ENCODE data around the gene CLECL1.
"Not testable (repeated sequence)": the region's sequence is repeated elsewhere in the genome, so short reads cannot be mapped to it uniquely, and the experiment has no call there.

Gene CLECL1

GRCh38 chr12:9699269-9699897 lies 33.5 kb downstream of the CLECL1 start:
- Mint-ChIP-seq H3K27me3 (no peaks in the 10 kb centered on the region), H3K9me3 (peaks cover 10% of the 10 kb centered on the region), H3K36me3 (peaks cover 41% of the 10 kb centered on the region), H3K27ac (peak overlapping the region; percentile 81), H3K4me3 (no peak overlapping the region), H3K4me1 (peaks cover 62% of the 10 kb centered on the region)
- ATAC-seq = no peak

DNA sequence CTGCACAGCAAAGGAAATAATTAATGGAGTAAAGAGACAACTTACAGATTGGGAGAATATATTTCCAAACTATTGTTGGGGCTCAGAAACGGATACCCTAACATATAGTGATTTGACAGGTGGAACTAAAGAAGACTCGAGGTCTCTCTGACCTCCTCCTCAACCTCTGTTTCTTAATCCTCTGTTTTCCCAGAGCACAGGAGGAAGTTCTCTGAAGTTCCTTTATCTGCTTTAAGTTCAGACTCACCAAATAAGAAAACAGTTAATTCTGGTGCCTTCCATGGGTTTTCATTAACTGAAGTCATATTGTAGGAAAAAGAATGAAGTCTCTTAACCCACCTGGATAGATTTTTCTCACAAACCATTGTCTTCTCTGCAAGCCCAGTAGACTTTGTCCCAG lies 34.2 kb downstream of the CLECL1 start:
- no peak for ATAC-seq
- Mint-ChIP-seq H3K4me1 (peaks cover 62% of the 10 kb centered on the region), H3K27me3 (no peaks in the 10 kb centered on the region), H3K27ac (peak overlapping the region; percentile 81), H3K4me3 (no peak overlapping the region), H3K9me3 (peaks cover 10% of the 10 kb centered on the region), H3K36me3 (peaks cover 48% of the 10 kb centered on the region)

DNA sequence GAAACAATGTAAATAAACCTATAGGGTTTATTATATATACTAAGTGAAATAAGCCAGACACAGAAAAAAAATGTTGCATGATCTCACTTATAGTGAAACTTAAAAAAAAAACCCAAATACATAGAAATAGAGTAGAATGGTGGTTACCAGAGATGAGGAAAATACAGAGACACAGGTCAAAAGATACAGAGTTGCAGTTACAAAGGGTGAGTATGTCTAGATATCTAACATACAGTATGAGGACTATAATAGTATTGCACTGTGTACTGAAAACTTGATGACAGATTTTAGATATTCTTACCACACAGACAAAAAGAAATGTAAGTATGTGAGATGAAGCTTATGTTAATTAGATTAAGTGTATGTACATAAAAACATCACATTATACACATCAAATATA lies 35.3 kb downstream of the CLECL1 start:
- H3K9me3 Mint-ChIP-seq = peaks cover 10% of the 10 kb centered on the region
- no peak for ATAC-seq

GRCh38 chr12:9695661-9696060 lies 37.2 kb downstream of the CLECL1 start:
- not testable (repeated sequence) for H3K9me3 Mint-ChIP-seq, H3K4me3 Mint-ChIP-seq, H3K27me3 Mint-ChIP-seq, ATAC-seq
- H3K36me3 Mint-ChIP-seq = peaks cover 68% of the 10 kb centered on the region
- H3K4me1 Mint-ChIP-seq = peaks cover 37% of the 10 kb centered on the region
- peak overlapping the region; percentile 27 for H3K27ac Mint-ChIP-seq

More for the DNA sequence above, 35.3 kb downstream of the CLECL1 start:
- peaks cover 53% of the 10 kb centered on the region for H3K36me3 Mint-ChIP-seq
- no peaks in the 10 kb centered on the region for H3K27me3 Mint-ChIP-seq
- peaks cover 57% of the 10 kb centered on the region for H3K4me1 Mint-ChIP-seq
- H3K4me3 Mint-ChIP-seq = no peak overlapping the region
- H3K27ac Mint-ChIP-seq = peak overlapping the region; percentile 81

GRCh38 chr12:9695150-9695549 lies 37.7 kb downstream of the CLECL1 start:
- peaks cover 35% of the 10 kb centered on the region for H3K4me1 Mint-ChIP-seq
- peaks cover 72% of the 10 kb centered on the region for H3K36me3 Mint-ChIP-seq
- H3K27me3 Mint-ChIP-seq, ATAC-seq, H3K9me3 Mint-ChIP-seq, H3K4me3 Mint-ChIP-seq: not testable (repeated sequence)
- H3K27ac Mint-ChIP-seq = peak overlapping the region; percentile 27

DNA sequence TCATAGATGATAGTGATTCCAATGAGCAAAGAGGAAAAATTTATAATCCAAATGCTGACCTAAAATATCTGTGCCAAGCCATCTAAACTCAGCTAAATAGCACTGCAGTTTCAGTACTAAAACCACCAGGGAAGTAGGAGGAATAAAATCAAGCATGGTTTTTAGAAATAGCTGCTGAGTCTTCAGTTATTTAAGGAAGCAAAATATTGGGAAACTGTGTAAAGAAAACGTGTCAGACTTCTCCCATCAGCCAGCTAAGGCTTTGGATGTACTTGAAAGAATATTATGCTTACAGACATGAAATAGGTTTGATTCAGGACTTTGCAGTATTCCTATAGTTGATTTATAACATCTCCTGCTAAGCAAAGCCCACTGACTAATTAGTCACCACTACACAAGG lies 38.7 kb downstream of the CLECL1 start:
- Mint-ChIP-seq H3K9me3 (peaks cover 10% of the 10 kb centered on the region), H3K27ac (peak overlapping the region; percentile 27), H3K36me3 (peaks cover 81% of the 10 kb centered on the region), H3K4me3 (no peak overlapping the region), H3K4me1 (peaks cover 26% of the 10 kb centered on the region), H3K27me3 (no peaks in the 10 kb centered on the region)
- no peak for ATAC-seq

DNA sequence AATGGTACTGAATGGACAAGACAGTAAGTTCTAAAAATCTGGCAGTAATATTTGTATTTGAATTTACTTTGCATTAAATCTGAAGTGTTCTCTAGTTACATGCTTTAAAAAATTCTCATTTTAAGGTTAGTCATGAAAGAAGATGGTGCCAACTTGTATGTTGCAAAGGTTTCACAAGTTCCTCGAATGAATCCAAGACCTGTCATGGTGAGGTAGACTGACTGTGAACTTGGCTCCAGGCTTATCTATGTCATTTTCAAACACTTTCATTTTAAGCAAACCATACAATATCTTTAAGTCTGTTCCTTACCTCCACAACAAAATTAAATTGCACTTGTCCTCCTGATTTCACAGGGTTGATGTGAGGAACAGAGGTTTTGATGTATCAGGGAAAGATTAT lies 40.0 kb downstream of the CLECL1 start:
- peaks cover 90% of the 10 kb centered on the region for H3K36me3 Mint-ChIP-seq
- no peaks in the 10 kb centered on the region for H3K27me3 Mint-ChIP-seq
- H3K4me3 Mint-ChIP-seq = no peak overlapping the region
- H3K27ac Mint-ChIP-seq = no peak overlapping the region
- ATAC-seq = no peak
- H3K4me1 Mint-ChIP-seq = peaks cover 15% of the 10 kb centered on the region
- peaks cover 10% of the 10 kb centered on the region for H3K9me3 Mint-ChIP-seq

DNA sequence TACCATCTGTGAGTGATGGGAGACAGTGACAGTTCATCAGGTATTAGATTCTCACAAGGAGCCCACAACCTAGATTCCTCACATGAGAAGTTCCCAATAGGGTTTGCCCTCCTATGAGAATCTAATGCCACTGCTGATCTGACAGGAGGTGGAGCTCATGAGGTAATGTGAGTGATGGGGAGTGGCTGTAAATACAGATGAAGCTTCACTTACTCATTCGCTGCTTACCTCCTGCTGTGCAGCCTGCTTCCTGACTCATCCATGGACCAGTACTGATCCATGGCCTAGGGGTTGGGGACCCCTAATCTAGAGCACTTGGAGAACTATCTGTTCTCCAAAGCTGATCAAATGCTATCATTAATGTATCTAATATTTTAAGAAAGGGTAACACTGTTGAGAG lies 45.7 kb downstream of the CLECL1 start:
- peaks cover 39% of the 10 kb centered on the region for H3K4me1 Mint-ChIP-seq
- H3K36me3 Mint-ChIP-seq = peaks cover 73% of the 10 kb centered on the region

GRCh38 chr12:9685915-9686314 lies 47.0 kb downstream of the CLECL1 start:
- Mint-ChIP-seq H3K36me3 (peaks cover 73% of the 10 kb centered on the region), H3K4me1 (peaks cover 44% of the 10 kb centered on the region), H3K9me3 (peaks cover 10% of the 10 kb centered on the region), H3K27me3 (no peaks in the 10 kb centered on the region), H3K27ac (peak overlapping the region; percentile 44), H3K4me3 (no peak overlapping the region)
- no peak for ATAC-seq

More for the DNA sequence above, 45.7 kb downstream of the CLECL1 start:
- H3K4me3 Mint-ChIP-seq = no peak overlapping the region
- no peak overlapping the region for H3K27ac Mint-ChIP-seq
- no peak for ATAC-seq
- H3K9me3 Mint-ChIP-seq = peaks cover 10% of the 10 kb centered on the region
- no peaks in the 10 kb centered on the region for H3K27me3 Mint-ChIP-seq

DNA sequence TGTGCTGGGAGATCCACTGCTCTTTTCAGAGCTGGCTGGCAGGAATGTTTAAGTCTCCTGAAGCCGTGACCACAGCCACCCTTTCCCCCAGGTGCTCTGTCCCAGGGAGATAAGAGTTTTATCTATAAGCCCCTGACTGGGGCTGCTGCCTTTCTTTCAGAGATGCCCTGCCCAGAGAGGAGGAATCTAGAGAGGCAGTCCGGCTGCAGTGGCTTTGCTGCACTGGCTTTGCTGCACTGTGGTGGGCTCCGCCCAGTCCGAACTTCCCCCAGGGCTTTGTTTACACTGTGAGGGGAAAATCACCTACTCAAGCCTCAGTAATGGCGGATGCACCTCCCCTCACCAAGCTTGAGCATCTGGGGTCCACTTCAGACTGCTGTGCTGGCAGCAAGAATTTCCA lies 47.5 kb downstream of the CLECL1 start:
- Mint-ChIP-seq H3K27ac (peak overlapping the region; percentile 58), H3K9me3 (peaks cover 11% of the 10 kb centered on the region), H3K4me1 (peaks cover 44% of the 10 kb centered on the region), H3K36me3 (peaks cover 74% of the 10 kb centered on the region), H3K4me3 (peak overlapping the region; percentile 50)
- peak; percentile 53 for ATAC-seq
- H3K27me3 Mint-ChIP-seq = not testable (repeated sequence)

- not testable (repeated sequence) for H3K27ac Mint-ChIP-seq, H3K27me3 Mint-ChIP-seq, ATAC-seq
- H3K4me1 Mint-ChIP-seq = peaks cover 63% of the 10 kb centered on the region
- H3K9me3 Mint-ChIP-seq = peaks cover 17% of the 10 kb centered on the region
- peak overlapping the region; percentile 7 for H3K4me3 Mint-ChIP-seq
- peaks cover 77% of the 10 kb centered on the region for H3K36me3 Mint-ChIP-seq
These were observed 49.9 kb downstream of the CLECL1 start for GRCh38 chr12:9682949-9683348.

DNA sequence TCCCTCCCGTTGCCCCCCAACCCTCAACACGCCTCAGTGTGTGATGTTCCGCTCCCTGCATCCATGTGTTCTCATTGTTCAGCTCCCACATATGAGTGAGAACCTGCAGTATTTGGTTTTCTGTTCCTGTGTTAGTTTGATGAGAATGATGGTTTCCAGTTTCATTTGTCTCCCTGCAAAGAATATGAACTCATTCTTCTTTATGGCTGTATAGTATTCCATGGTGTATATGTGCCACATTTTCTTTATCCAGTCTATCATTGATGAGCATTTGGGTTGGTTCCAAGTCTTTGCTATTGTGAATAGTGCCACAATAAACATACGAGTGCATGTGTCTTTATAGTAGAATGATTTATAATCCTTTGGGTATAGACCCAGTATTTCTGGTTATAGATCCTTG lies 50.4 kb downstream of the CLECL1 start:
- Mint-ChIP-seq H3K36me3 (peaks cover 81% of the 10 kb centered on the region), H3K4me1 (peaks cover 67% of the 10 kb centered on the region), H3K9me3 (peaks cover 17% of the 10 kb centered on the region)
- not testable (repeated sequence) for H3K27ac Mint-ChIP-seq, H3K4me3 Mint-ChIP-seq, ATAC-seq, H3K27me3 Mint-ChIP-seq

- Mint-ChIP-seq H3K4me1 (peaks cover 71% of the 10 kb centered on the region), H3K27me3 (no peaks in the 10 kb centered on the region), H3K9me3 (no peaks in the 10 kb centered on the region), H3K27ac (peak overlapping the region; percentile 93), H3K4me3 (peak overlapping the region; percentile 84), H3K36me3 (peaks cover 92% of the 10 kb centered on the region)
- ATAC-seq = peak; percentile 37
These were observed 58.7 kb downstream of the CLECL1 start for GRCh38 chr12:9674226-9674590.

DNA sequence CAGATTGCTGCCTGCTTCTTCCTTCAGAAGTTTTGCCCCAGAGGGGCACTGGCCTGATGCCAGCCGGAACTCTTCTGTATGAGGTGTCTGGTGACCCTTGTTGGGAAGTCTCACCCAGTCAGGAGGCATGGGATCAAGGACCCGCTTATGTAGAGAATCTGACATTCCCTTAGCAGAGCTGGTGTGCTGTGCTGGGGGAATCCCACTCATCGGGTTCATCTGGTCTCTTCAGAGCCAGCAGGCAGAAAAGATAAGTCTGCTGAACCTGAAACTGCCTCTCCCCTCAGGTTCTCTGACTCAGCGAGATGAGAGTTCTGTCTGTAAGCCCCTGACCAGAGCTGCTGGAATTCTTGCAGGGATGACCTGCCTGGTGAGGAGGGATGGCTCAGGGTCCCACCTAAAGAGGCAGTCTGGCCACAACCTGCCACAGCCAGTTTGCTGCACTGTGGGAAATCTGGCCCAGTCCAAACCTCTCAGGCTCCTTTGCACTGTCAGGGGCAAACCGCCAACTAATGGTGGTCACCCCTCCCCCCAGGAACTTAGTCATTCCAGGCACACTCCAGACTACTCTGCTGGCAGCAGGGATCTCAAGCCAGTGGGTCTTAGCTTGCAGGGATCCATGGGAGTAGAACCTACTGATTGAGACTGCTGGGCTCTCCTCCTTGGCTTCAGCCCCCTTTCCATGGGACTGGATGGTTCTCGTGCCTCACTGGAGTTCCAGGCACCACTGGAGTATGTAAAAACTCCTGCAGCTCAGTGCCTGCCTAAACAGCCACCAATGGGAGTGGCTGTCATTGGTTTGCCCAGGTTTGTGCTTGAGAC lies 59.3 kb downstream of the CLECL1 start:
- no peaks in the 10 kb centered on the region for H3K27me3 Mint-ChIP-seq
- H3K9me3 Mint-ChIP-seq = no peaks in the 10 kb centered on the region
- H3K4me1 Mint-ChIP-seq = peaks cover 74% of the 10 kb centered on the region
- peak; percentile 62 for ATAC-seq
- H3K36me3 Mint-ChIP-seq = peaks cover 88% of the 10 kb centered on the region
- H3K4me3 Mint-ChIP-seq = peak overlapping the region; percentile 84
- H3K27ac Mint-ChIP-seq = peak overlapping the region; percentile 93
